ENCODE results near the gene FJX1. TPM values are rescaled to one million over a fixed set of nuclear protein-coding genes. Genes with fewer than 3 reads are reported as not detected.

The FJX1 gene
- total RNA-seq, 1 donor from 2014 or later, result 6.3 TPM

DNA sequence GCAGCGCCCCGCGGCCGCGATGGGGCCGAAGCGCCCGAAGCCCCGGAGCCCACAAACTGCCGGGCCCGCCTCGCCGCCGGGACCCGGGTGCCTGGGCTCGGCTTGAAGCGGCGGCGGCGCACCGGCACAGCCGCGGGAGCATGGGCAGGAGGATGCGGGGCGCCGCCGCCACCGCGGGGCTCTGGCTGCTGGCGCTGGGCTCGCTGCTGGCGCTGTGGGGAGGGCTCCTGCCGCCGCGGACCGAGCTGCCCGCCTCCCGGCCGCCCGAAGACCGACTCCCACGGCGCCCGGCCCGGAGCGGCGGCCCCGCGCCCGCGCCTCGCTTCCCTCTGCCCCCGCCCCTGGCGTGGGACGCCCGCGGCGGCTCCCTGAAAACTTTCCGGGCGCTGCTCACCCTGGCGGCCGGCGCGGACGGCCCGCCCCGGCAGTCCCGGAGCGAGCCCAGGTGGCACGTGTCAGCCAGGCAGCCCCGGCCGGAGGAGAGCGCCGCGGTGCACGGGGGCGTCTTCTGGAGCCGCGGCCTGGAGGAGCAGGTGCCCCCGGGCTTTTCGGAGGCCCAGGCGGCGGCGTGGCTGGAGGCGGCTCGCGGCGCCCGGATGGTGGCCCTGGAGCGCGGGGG is 346 bp downstream of the FJX1 start:
- Histone ChIP-seq H3K27ac (ENCODE audit: low read depth, low read length) (no peak overlapping the region), H3K4me1 (ENCODE audit: control insufficient read depth in 3 of 3, insufficient read depth in 3 of 3, low read length in 3 of 3) (peaks cover 20 to 24% (median 21%) of the 10 kb centered on the region in 3 donors)

DNA sequence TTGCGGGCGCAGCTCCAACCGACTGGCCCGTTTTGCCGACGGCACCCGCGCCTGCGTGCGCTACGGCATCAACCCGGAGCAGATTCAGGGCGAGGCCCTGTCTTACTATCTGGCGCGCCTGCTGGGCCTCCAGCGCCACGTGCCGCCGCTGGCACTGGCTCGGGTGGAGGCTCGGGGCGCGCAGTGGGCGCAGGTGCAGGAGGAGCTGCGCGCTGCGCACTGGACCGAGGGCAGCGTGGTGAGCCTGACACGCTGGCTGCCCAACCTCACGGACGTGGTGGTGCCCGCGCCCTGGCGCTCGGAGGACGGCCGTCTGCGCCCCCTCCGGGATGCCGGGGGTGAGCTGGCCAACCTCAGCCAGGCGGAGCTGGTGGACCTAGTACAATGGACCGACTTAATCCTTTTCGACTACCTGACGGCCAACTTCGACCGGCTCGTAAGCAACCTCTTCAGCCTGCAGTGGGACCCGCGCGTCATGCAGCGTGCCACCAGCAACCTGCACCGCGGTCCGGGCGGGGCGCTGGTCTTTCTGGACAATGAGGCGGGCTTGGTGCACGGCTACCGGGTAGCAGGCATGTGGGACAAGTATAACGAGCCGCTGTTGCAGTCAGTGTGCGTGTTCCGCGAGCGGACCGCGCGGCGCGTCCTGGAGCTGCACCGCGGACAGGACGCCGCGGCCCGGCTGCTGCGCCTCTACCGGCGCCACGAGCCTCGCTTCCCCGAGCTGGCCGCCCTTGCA is 1.0 kb downstream of the FJX1 start:
- H3K27me3 ChIP-seq (ENCODE audit: control insufficient read depth in 3 of 3, insufficient read depth in 3 of 3, low read length in 3 of 3), result peaks cover 0 to 18% (median 8%) of the 10 kb centered on the region in 3 donors
- peaks cover 20 to 24% (median 21%) of the 10 kb centered on the region in 3 donors for H3K4me1 ChIP-seq (ENCODE audit: control insufficient read depth in 3 of 3, insufficient read depth in 3 of 3, low read length in 3 of 3)
- no peaks in the 10 kb centered on the region for H3K9me3 ChIP-seq (ENCODE audit: control insufficient read depth in 3 of 3, low read length in 3 of 3)
- no peaks in the 10 kb centered on the region for H3K36me3 ChIP-seq (ENCODE audit: control insufficient read depth in 3 of 3, insufficient read depth in 3 of 3, low read length in 3 of 3)
- peak overlapping the region; percentile 62 to 74 (median 73) for H3K4me3 ChIP-seq (ENCODE audit: low read length in 3 of 3)
- H3K9ac ChIP-seq (ENCODE audit: low read depth in 1 of 3, low read length in 3 of 3), result peak overlapping the region in 2 of 3 donors; percentile 23 to 68
- H3K27ac ChIP-seq (ENCODE audit: low read depth, low read length), result no peak overlapping the region

More for the DNA sequence above, 346 bp downstream of the FJX1 start:
- no peaks in the 10 kb centered on the region for H3K9me3 ChIP-seq (ENCODE audit: control insufficient read depth in 3 of 3, low read length in 3 of 3)
- H3K36me3 ChIP-seq (ENCODE audit: control insufficient read depth in 3 of 3, insufficient read depth in 3 of 3, low read length in 3 of 3), result no peaks in the 10 kb centered on the region
- peaks cover 0 to 15% (median 8%) of the 10 kb centered on the region in 3 donors for H3K27me3 ChIP-seq (ENCODE audit: control insufficient read depth in 3 of 3, insufficient read depth in 3 of 3, low read length in 3 of 3)
- peak overlapping the region in 2 of 3 donors; percentile 17 to 68 for H3K9ac ChIP-seq (ENCODE audit: low read depth in 1 of 3, low read length in 3 of 3)
- peak overlapping the region; percentile 62 to 74 (median 73) for H3K4me3 ChIP-seq (ENCODE audit: low read length in 3 of 3)

DNA sequence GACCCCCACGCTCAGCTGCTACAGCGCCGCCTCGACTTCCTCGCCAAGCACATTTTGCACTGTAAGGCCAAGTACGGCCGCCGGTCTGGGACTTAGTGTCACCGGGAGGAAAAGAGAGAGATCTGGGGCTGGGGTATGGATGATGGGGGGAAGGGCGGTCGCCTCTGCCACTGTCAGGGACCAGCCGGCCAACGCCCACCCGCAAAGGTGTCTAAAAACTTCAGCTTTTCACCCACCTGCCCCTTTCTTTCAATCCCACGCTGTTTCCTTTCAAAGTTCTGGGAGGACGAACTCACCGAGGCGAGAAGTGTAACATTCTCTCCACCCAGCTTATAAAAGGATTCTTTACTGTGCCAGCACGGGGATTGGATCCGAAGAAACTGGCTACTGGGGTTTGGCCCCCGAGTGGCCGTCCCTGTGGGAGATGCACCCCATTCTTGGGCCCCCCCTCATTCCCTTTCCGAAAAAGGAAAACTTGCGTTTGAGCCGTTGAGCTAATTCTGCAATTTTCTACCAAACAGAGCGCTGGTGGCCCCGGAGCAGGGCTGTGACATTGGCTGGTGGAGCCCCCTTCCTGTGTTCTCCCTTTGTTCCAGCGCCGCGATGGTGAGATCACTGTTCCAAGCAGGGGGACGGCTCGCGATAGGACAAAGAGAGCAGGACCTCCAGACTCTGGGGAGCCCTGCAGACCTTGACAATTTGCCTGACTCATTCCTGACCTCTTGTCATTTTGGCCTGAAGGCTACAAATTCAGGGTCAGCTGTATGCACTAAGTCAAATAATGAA is 1.8 kb downstream of the FJX1 start:
- Histone ChIP-seq H3K9me3 (ENCODE audit: control insufficient read depth in 3 of 3, low read length in 3 of 3) (no peaks in the 10 kb centered on the region), H3K4me3 (ENCODE audit: low read length in 3 of 3) (peak overlapping the region; percentile 62 to 74 (median 73)), H3K27ac (ENCODE audit: low read depth, low read length) (no peak overlapping the region), H3K4me1 (ENCODE audit: control insufficient read depth in 3 of 3, insufficient read depth in 3 of 3, low read length in 3 of 3) (peaks cover 20 to 24% (median 21%) of the 10 kb centered on the region in 3 donors), H3K27me3 (ENCODE audit: control insufficient read depth in 3 of 3, insufficient read depth in 3 of 3, low read length in 3 of 3) (peaks cover 0 to 18% (median 8%) of the 10 kb centered on the region in 3 donors), H3K9ac (ENCODE audit: low read depth in 1 of 3, low read length in 3 of 3) (peak overlapping the region; percentile 23 to 68 (median 51)), H3K36me3 (ENCODE audit: control insufficient read depth in 3 of 3, insufficient read depth in 3 of 3, low read length in 3 of 3) (no peaks in the 10 kb centered on the region)

DNA sequence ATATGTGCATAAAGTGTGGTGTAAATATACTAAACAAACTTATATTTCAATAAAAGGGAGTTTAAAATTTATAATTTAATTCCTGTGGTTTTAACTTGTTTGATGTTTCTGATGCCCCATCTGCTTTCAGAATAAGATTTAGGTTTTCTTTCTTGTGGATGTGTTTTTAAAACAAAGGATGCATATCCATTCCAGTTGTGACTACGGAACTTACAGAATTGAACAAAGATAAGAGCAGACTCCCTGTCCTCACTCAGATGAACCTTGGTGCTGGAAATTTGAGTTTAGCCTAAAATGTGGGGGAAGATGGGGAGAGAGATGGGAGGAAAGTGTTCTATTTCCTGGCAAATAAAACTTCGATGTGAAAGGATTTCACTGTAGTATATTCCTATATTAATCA is 2.5 kb downstream of the FJX1 start:
- Histone ChIP-seq H3K4me3 (ENCODE audit: low read length in 3 of 3) (no peak overlapping the region), H3K4me1 (ENCODE audit: control insufficient read depth in 3 of 3, insufficient read depth in 3 of 3, low read length in 3 of 3) (peaks cover 20 to 24% (median 21%) of the 10 kb centered on the region in 3 donors), H3K36me3 (ENCODE audit: control insufficient read depth in 3 of 3, insufficient read depth in 3 of 3, low read length in 3 of 3) (no peaks in the 10 kb centered on the region), H3K9me3 (ENCODE audit: control insufficient read depth in 3 of 3, low read length in 3 of 3) (no peaks in the 10 kb centered on the region), H3K27me3 (ENCODE audit: control insufficient read depth in 3 of 3, insufficient read depth in 3 of 3, low read length in 3 of 3) (peaks cover 0 to 18% (median 8%) of the 10 kb centered on the region in 3 donors), H3K9ac (ENCODE audit: low read depth in 1 of 3, low read length in 3 of 3) (no peak overlapping the region), H3K27ac (ENCODE audit: low read depth, low read length) (no peak overlapping the region)

DNA sequence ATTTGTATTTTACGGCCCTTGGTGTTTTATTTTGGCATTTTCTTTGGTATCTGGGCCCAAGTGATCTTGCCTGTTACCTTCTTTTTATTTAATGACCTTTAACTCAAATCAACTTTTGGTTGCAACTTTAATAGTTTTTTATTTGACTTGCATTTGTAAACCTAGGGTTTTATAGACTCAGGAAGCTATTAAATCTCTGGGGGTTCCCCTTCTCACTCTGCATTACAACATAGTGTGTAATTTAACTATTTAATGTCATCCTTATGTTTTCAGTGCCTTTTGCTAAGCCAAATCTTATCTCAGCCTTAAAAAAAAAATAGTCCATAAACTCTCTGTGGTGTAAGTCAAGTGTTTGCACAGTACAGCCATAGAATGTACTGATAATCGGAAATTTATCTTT is 3.4 kb downstream of the FJX1 start:
- peaks cover 0 to 18% (median 11%) of the 10 kb centered on the region in 3 donors for H3K27me3 ChIP-seq (ENCODE audit: control insufficient read depth in 3 of 3, insufficient read depth in 3 of 3, low read length in 3 of 3)

DNA sequence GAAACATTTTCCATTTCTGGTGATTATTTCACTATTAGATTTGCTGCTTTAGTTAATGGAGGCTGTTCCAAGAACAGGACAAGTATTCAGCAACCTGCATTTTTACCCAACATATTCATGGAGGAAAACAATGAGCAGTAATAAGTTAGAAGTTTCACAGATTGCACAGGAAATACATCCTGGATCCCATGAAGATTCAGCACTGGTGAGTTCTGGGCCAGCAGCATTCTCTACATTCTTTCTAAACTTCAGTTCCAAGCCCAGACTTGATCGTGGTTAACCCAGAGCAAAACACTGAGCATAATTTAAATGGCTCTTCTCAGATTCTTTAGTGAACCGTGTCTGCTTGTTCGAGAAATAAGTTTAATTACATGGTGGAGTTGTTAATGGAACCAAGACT is 3.8 kb downstream of the FJX1 start:
- H3K9me3 ChIP-seq (ENCODE audit: control insufficient read depth in 3 of 3, low read length in 3 of 3), result no peaks in the 10 kb centered on the region
- H3K9ac ChIP-seq (ENCODE audit: low read depth in 1 of 3, low read length in 3 of 3), result no peak overlapping the region
- H3K27ac ChIP-seq (ENCODE audit: low read depth, low read length), result no peak overlapping the region
- peaks cover 0 to 18% (median 11%) of the 10 kb centered on the region in 3 donors for H3K27me3 ChIP-seq (ENCODE audit: control insufficient read depth in 3 of 3, insufficient read depth in 3 of 3, low read length in 3 of 3)
- H3K36me3 ChIP-seq (ENCODE audit: control insufficient read depth in 3 of 3, insufficient read depth in 3 of 3, low read length in 3 of 3), result no peaks in the 10 kb centered on the region
- H3K4me3 ChIP-seq (ENCODE audit: low read length in 3 of 3), result no peak overlapping the region
- peaks cover 20 to 21% (median 21%) of the 10 kb centered on the region in 3 donors for H3K4me1 ChIP-seq (ENCODE audit: control insufficient read depth in 3 of 3, insufficient read depth in 3 of 3, low read length in 3 of 3)

More for the DNA sequence above, 3.4 kb downstream of the FJX1 start:
- Histone ChIP-seq H3K9ac (ENCODE audit: low read depth in 1 of 3, low read length in 3 of 3) (no peak overlapping the region), H3K36me3 (ENCODE audit: control insufficient read depth in 3 of 3, insufficient read depth in 3 of 3, low read length in 3 of 3) (no peaks in the 10 kb centered on the region), H3K4me1 (ENCODE audit: control insufficient read depth in 3 of 3, insufficient read depth in 3 of 3, low read length in 3 of 3) (peaks cover 20 to 21% (median 21%) of the 10 kb centered on the region in 3 donors), H3K9me3 (ENCODE audit: control insufficient read depth in 3 of 3, low read length in 3 of 3) (no peaks in the 10 kb centered on the region), H3K4me3 (ENCODE audit: low read length in 3 of 3) (no peak overlapping the region), H3K27ac (ENCODE audit: low read depth, low read length) (no peak overlapping the region)

DNA sequence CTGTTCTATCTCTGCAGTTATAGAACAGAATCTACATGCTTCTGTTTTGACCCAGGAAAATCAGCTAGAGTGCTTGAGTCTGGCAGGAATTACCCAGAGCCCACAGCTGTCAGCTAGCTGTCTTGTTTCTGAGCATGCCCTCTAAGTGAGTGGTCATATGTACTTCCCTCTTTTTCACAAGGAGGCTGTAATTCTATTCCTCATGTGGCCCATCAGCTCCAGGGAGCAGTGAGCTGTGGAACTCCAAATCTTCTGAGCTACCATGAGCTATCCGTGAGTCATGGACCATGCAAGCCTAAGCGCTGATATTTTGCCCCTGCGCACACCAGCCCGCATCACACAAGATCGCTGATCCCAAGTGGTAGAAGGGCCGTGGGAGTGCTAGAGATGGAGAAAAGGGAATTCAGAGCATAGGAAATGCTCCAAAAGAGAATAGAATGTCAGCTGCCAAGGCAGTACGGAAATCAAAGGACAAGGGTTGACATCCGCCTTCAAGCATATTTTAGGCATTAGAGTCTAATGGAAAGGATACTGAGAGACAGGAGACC is 5.4 kb downstream of the FJX1 start:
- peaks cover 14 to 17% (median 15%) of the 10 kb centered on the region in 3 donors for H3K4me1 ChIP-seq (ENCODE audit: control insufficient read depth in 3 of 3, insufficient read depth in 3 of 3, low read length in 3 of 3)
- peaks cover 0 to 18% (median 11%) of the 10 kb centered on the region in 3 donors for H3K27me3 ChIP-seq (ENCODE audit: control insufficient read depth in 3 of 3, insufficient read depth in 3 of 3, low read length in 3 of 3)
- H3K27ac ChIP-seq (ENCODE audit: low read depth, low read length), result no peak overlapping the region
- H3K9ac ChIP-seq (ENCODE audit: low read depth in 1 of 3, low read length in 3 of 3), result no peak overlapping the region
- H3K36me3 ChIP-seq (ENCODE audit: control insufficient read depth in 3 of 3, insufficient read depth in 3 of 3, low read length in 3 of 3), result no peaks in the 10 kb centered on the region
- H3K4me3 ChIP-seq (ENCODE audit: low read length in 3 of 3), result no peak overlapping the region
- no peaks in the 10 kb centered on the region for H3K9me3 ChIP-seq (ENCODE audit: control insufficient read depth in 3 of 3, low read length in 3 of 3)

DNA sequence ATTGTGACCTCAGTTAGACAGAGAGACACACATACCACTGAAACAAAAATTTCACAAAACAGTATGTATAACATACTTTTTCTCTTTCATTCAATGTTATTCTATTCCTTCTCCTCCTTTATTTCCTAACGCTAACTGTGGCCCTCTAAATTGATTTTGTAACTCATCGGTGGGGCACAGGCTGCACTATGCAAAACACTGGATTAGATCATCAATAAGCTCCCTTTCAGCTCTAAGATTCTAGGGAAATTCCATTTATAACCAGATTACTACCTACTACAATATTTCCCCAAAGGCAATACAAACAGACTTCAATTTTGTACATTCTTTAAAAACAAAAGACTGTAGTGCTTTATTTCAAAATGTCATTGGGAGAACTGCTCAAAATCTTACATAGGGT is 6.1 kb downstream of the FJX1 start:
- Histone ChIP-seq H3K27me3 (ENCODE audit: control insufficient read depth in 3 of 3, insufficient read depth in 3 of 3, low read length in 3 of 3) (peaks cover 0 to 16% (median 11%) of the 10 kb centered on the region in 3 donors), H3K9ac (ENCODE audit: low read depth in 1 of 3, low read length in 3 of 3) (no peak overlapping the region), H3K36me3 (ENCODE audit: control insufficient read depth in 3 of 3, insufficient read depth in 3 of 3, low read length in 3 of 3) (no peaks in the 10 kb centered on the region), H3K27ac (ENCODE audit: low read depth, low read length) (no peak overlapping the region), H3K4me3 (ENCODE audit: low read length in 3 of 3) (no peak overlapping the region), H3K9me3 (ENCODE audit: control insufficient read depth in 3 of 3, low read length in 3 of 3) (no peaks in the 10 kb centered on the region), H3K4me1 (ENCODE audit: control insufficient read depth in 3 of 3, insufficient read depth in 3 of 3, low read length in 3 of 3) (peaks cover 10 to 11% (median 10%) of the 10 kb centered on the region in 3 donors)

DNA sequence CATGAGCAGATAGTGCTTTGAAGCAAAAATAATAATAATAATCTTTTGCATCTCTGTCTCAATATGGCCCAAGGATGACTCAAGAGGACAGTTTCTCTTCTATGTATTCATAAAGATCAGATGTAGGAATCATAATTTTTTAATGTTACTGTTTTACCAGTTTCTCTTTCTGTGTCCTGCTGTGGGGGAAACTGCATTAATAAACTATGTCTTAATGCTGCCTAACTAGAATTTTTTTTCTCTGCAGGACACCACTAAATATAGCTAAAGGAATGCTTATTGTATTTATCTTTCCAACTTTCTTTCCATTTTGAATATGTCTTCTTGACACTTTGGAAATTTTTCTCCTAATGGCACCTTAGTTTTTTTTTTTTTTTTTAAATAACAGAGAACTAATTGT is 6.5 kb downstream of the FJX1 start:
- Histone ChIP-seq H3K9ac (ENCODE audit: low read depth in 1 of 3, low read length in 3 of 3) (no peak overlapping the region), H3K27me3 (ENCODE audit: control insufficient read depth in 3 of 3, insufficient read depth in 3 of 3, low read length in 3 of 3) (peaks cover 0 to 15% (median 13%) of the 10 kb centered on the region in 3 donors), H3K4me3 (ENCODE audit: low read length in 3 of 3) (no peak overlapping the region), H3K27ac (ENCODE audit: low read depth, low read length) (no peak overlapping the region), H3K36me3 (ENCODE audit: control insufficient read depth in 3 of 3, insufficient read depth in 3 of 3, low read length in 3 of 3) (no peaks in the 10 kb centered on the region), H3K9me3 (ENCODE audit: control insufficient read depth in 3 of 3, low read length in 3 of 3) (no peaks in the 10 kb centered on the region), H3K4me1 (ENCODE audit: control insufficient read depth in 3 of 3, insufficient read depth in 3 of 3, low read length in 3 of 3) (peaks cover 5 to 7% (median 6%) of the 10 kb centered on the region in 3 donors)

Data from skeletal muscle tissue (tissue), 4 donors.